Measurements from ENCODE around the gene CLEC10A.
"Not testable (repeated sequence)": the region's sequence is repeated elsewhere in the genome, so short reads cannot be mapped to it uniquely, and the experiment has no call there.

Gene CLEC10A

DNA sequence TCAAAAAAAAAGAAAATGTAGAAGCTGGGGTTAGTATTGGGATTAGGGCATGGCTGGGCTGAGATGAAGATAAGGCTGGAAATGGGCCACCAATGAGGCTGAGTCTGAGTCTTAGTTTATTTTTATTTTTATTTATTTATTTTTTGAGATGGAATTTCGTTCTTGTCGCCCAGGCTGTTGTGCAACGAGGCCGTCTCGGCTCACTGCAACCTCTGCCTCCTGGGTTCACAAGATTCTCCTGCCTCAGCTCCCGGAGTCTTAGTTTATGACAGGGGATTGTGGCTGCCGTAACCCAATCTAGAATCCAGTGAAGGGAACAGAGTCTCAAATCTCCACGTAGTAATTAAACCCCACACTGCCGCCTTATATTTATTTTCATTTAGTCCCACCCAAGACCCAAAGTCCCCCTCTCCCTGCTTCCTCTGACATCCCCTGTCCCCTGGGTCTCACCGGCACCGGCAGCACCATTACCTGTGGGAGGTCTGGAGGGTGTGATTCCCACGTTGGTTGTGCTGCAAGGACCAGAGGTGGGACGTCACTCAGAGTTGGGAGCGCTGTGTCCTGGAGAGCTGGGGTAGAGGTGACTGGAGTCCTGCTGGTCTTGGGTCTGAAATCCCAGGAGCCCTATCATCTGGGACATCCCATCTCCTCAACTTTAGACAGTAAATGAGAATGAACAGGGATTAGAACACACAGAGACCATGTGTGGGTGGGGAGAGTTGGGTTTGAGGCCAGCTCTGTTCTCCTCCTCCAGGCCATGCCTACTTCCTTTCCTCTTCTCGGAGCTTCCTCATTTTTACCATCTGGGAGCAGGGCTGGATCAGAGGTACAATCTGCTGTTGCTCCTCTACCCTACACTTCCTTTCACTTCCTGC, at the start of gene CLEC10A:
TSS of gene CLEC10A (minus strand) at position 671 of the 875 bp plus-strand sequence. CDS start 1,439 bp downstream, outside the sequence.
- DNase-seq (ENCODE audit: low read depth in 2 of 2): no peak

GRCh38 chr17:7129311-7129710, 49.3 kb upstream of the CLEC10A start:
- no peak for DNase-seq (ENCODE audit: low read depth in 2 of 2)

- DNase-seq (ENCODE audit: low read depth in 2 of 2): no peak
Measured at GRCh38 chr17:7128160-7128559, 48.1 kb upstream of the CLEC10A start.

GRCh38 chr17:7127501-7127900, 47.5 kb upstream of the CLEC10A start:
- DNase-seq (ENCODE audit: low read depth in 2 of 2): not testable (repeated sequence)

DNA sequence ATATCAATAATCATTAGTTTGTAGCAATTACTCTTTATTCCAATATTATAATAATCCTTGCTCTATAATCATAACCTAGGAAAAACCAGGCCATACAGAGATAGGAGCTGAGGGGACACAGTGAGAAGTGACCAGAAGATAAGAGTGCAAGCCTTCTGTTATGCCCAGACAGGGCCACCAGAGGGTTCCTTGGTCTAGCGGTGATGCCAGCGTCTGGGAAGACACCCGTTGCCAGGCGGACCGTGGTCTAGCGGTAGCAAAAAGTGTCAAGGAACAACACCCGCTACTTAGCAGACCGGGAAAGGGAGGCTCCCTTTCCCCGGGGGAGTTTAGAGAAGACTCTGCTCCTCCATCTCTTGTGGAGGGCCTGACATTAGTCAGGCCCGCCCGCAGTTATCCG, 46.3 kb upstream of the CLEC10A start:
- DNase-seq (ENCODE audit: low read depth in 2 of 2): not testable (repeated sequence)

DNA sequence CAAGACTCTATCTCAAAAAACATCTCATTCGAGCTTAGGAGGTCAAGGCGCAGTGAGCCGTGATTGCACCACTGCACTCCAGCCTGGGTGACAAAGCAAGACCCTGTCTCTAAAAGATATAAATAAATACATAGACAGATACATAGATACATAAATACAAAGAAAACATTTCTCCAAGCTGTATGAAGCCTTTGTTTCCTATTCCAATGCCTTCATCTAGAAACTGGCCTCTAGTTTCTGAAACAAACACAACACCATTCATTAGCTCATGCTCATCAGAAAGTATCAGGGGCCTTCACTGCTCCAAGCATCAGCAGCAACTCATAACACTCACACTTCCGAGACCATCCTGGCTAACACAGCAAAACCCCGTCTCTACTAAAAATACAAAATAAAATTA, 44.9 kb upstream of the CLEC10A start:
- DNase-seq (ENCODE audit: low read depth in 2 of 2): no peak

DNA sequence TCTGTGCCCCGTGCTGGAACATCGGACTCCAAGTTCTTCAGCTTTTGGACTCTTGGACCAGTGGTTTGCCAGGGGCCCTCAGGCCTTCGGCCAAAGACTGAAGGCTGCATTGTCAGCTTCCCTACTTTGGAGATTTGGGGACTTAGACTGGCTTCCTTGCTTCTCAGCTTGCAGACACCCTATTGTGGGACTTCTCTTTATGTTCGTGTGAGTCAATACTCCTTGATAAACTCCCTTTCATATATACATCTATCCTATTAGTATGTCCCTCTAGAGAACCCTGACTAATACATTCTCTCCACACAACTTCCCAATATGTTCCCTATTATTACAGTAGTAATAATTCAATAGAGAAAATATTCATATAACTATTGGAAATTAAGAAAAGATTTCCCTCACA, 43.8 kb upstream of the CLEC10A start:
- no peak for DNase-seq (ENCODE audit: low read depth in 2 of 2)

GRCh38 chr17:7122381-7122780, 42.3 kb upstream of the CLEC10A start:
- DNase-seq (ENCODE audit: low read depth in 2 of 2): no peak

DNA sequence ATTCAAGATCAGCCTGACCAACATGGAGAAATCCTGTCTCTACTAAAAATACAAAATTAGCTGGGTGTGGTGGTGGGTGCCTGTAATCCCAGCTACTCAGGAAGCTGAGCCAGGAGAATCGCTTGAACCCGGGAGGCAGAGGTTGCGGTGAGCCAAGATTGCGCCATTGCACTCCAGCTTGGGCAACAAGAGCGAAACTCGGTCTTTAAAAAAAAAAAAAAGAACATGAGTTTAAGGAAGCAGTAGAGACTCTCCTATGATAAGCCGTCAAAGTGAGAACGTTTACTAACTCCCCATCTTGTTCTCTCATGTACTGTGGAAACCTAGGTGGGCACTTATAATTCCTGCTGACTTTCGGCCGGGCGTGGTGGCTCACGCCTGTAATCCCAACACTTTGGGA, 40.6 kb upstream of the CLEC10A start:
- DNase-seq (ENCODE audit: low read depth in 2 of 2): not testable (repeated sequence)

DNA sequence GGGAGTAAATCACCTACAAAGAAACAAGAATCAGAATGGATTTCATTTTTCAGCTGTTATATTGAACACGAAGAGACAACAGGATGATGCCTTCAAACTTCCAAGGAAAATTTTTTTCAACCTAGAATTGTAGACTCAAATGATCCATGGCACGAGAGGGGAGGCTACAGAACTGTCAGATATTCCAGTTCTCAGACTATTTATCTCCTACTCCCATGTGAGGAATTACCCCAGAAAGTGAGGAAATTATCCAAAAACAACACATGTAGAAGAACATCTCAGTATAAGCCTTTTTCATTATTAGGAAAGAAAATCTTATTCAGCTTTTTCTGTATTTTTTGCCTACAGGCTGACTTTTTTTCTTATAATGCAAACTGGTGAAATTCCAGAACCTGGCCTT, 40.1 kb upstream of the CLEC10A start:
- no peak for DNase-seq (ENCODE audit: low read depth in 2 of 2)

DNA sequence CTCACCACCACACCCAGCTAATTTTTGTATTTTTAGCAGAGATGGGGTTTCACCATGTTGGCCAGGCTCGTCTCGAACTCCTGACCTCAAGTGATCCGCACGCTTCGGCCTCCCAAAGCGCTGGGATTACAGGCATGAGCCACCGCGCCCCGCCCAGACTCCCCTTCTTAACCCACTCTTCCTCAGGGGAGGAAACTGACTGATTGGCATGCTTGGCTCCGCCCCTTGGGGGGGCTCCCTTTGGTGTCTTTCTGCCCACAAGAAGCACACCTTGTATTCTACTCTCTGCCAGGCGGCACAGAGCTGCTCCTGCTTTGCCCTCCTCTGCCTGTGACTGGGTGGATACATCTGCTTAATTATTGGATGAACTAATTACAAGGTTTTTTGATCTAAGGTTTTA, 39.3 kb upstream of the CLEC10A start:
- no peak for DNase-seq (ENCODE audit: low read depth in 2 of 2)

DNA sequence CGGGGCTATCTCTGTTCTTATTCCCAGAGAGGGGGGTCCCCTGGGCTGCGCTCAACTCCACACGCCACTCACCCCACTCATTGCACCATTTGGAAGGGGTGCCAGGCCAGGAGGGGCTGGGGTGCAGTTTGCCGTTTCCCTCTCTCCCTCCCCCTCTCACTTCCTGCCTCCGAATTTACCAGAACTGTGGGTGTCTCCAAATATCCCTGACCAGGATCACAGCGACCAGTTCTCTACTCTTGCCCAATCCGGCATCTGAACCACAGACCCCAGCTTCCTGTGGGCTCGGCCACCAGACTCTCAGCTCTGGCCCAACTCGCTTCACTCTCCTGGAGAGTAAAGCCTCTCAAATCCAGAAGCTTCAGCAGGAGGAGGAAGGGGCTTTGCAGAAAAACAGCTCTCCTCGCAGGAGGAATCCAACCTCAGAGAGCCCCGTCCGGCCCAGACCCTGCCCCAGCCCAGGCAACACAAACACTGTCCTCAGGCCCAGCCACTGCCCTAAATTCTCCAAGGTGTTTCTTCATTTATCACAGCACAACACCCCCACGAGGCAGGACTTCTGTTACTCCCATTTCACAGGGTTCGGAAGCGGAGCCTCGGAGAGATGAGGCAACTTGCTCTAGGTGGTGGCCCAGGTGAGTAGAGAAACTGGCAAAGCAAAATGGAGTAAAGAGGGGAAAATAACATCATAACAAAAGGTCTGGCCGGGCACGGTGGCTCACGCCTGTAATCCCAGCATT, 35.0 kb upstream of the CLEC10A start:
- no peak for DNase-seq (ENCODE audit: low read depth in 2 of 2)

DNA sequence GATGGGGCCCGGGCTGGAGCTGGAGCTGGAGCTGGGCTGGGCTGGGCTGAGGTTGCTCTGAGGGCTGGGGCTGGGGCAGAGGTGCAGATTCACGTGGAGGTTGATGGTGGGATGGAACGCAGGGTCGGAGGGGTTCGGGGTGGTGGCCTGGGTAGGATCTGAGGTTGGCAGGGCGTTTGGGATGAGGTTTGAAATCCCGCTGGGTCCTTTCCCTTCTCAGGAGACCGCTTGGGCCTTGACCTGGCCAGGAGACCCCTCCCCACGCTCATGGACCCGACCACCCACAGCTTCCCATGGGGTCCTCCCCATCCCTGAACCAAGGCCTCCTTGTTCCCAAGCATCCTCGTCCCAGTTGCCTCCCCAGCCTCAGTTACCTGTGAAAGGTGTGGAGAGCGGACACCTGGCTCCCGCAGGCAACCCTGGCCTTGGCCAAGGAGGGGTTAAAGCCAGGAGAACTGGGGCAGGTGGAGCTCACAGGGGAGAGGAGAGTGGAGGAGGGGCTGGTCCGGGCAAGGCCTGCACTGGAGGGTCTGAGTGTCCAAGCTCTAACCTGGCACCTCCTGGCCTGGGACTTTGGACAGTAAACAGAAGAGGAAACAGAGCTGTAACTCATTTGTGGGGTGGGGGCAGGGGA, 34.3 kb upstream of the CLEC10A start, which contains the start of gene ASGR2:
TSS of gene ASGR2 (minus strand) at position 582 of the 634 bp plus-strand sequence. CDS start 582 bp downstream, outside the sequence.
- no peak for DNase-seq (ENCODE audit: low read depth in 2 of 2)

DNA sequence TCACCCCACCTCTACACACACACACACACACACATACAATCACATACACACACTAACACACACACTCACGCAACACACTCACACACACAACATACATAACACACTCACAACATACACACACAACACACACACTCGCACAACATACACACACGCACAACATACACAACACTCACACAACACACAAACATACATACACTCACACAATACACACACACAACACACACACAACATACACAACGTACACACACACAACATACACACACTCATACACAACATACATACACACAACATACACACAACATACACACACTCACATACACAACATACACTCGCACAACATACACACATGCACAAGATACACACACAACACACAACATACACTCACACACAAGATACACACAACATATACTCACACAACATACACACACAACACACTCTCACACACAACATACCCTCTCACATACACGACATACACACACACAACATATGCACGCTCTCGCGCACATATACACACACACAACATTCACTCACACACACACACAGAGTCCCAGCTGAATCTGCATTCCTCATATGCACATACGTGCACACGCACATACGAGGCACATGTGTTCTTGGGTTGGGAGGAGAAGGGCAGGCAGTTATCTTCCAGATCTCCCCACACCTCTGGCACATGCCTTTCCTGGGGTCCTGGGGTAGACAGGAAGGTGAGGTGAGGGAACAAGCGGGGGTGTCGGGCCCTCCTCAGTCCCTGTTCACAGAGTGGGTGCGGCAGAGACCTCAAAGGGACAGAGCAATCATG, 33.4 kb upstream of the CLEC10A start:
- no peak for DNase-seq (ENCODE audit: low read depth in 2 of 2)

GRCh38 chr17:7112510-7113108, 32.6 kb upstream of the CLEC10A start:
- DNase-seq (ENCODE audit: low read depth in 2 of 2): no peak

- no peak for DNase-seq (ENCODE audit: low read depth in 2 of 2)
Measured at GRCh38 chr17:7111784-7112509, 31.9 kb upstream of the CLEC10A start.

DNA sequence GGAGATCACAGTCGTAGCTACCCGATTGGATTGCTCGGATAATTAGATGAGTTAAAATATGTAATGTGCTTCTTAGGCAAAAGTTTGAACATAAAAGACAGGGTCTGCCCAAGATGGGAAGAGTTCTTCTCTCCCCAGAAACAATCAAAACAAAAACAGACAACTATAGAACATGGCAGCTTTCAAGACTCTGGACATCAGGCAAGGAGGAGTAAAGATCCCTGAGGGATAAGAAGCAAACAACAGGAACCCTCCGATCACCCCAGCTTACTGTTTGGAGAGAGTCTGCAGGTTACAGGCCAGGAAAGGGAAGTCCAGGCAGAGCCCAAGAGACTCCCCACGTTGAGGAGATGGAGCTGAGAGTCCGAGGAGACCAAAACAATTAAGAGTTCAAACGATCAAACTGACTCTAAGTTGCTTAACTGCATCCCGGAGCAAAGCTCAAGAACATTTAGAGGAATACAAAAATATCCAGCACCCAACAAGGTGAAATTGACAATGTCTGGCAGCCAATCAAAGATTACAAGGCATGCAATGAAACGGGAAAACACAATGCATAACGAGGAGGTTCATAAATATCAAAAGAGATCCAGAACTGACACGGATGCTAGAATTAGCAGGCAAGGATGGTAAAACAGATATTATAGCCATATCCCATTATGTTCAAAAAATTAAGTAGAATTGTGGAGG, 30.7 kb upstream of the CLEC10A start:
- no peak for DNase-seq (ENCODE audit: low read depth in 2 of 2)

GRCh38 chr17:7109461-7110322, 29.6 kb upstream of the CLEC10A start:
- DNase-seq (ENCODE audit: low read depth in 2 of 2): no peak

- no peak for DNase-seq (ENCODE audit: low read depth in 2 of 2)
Measured at GRCh38 chr17:7108981-7109380, 28.9 kb upstream of the CLEC10A start.

Data from stimulated activated CD4-positive, alpha-beta T cell treated with anti-CD3 and anti-CD28 coated beads, Interleukin-1b, Interleukin-23, amount 100 ng/mL, for 1 hour (primary cell).